Stimulated activated naive B cell treated with anti-CD40 and anti-IgM and Interleukin-4, amounts not matched to agents 10 μg/mL and 1 μg/mL and 100 μg/mL, for 72 hours (primary cell): ENCODE results near the gene RASSF7.

Experiments used
- ATAC-seq, 2 donors: fragments of 150-1000 bp; cut with Tn5 transposase; replicated peaks; 2 replicates each; pipeline ENCODE4 v1.10.0; 2021; ENCODE audit warnings: moderate library complexity in 1 of 2
- DNase-seq: peaks from one replicate; pipeline ENCODE4 v3.0.0; 2021
- H3K27ac Mint-ChIP-seq: one replicate; pipeline ENCODE4 v1.8.0; 2022; ENCODE audit warnings: mild to moderate bottlenecking, mixed read lengths
- H3K27me3 Mint-ChIP-seq, 2 donors: one replicate each; pipeline ENCODE4 v1.8.0; 2022; ENCODE audit warnings: mixed read lengths in 2 of 2
- H3K36me3 Mint-ChIP-seq, 2 donors: one replicate each; pipeline ENCODE4 v1.8.0; 2022; ENCODE audit warnings: mixed read lengths in 2 of 2, mild to moderate bottlenecking in 1 of 2
- H3K4me1 Mint-ChIP-seq, 2 donors: one replicate each; pipeline ENCODE4 v1.8.0; 2022; ENCODE audit warnings: mixed read lengths in 2 of 2, mild to moderate bottlenecking in 1 of 2
- H3K4me3 Mint-ChIP-seq, 2 donors: one replicate each; pipeline ENCODE4 v1.8.0; 2022; ENCODE audit warnings: mild to moderate bottlenecking in 2 of 2, mixed read lengths in 2 of 2, moderate library complexity in 1 of 2
- H3K9me3 Mint-ChIP-seq, 2 donors: one replicate each; pipeline ENCODE4 v1.8.0; 2022; ENCODE audit warnings: mixed read lengths in 2 of 2, mild to moderate bottlenecking in 1 of 2

RASSF7 gene

DNA sequence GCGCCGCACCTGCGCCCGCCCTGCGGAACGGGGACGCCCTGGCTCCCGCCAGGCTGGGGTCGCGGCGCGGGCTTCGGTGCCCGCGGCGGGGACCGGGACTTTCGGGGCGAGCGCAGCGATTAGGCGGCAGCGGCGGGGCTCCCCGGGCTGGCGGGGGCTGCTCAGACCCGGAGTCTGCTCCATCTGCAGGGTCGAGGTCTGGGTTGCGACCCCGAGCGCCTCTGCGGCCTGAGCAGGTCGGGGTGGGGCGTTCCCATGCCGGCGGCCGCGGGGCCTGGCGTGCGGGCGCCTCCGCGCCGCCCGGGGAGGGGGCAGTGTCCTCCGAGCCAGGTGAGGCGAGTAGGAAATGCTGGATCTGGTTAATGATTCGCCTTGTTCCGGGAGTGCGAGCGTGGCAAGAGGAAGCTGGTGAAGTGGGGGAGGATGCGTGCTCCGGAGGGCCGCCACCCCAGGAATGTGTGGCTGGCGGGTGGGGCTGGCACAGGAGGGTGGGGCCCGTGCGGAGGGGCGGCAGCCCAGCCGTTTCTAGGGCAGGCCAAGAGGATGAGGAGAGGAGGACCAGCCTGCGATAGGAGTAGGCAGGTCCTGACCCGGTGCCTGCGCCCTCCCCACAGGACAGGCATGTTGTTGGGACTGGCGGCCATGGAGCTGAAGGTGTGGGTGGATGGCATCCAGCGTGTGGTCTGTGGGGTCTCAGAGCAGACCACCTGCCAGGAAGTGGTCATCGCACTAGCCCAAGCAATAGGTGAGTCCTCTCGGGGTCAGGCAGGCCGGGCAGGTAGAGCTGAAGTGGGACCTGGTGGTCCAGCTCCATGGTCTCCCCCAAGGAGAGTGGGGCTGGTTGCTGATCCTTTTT lies 606 bp downstream of the RASSF7 start:
- Mint-ChIP-seq H3K36me3 (peaks cover 8% of the 10 kb centered on the region in 2 donors), H3K4me1 (peaks cover 16% of the 10 kb centered on the region in 2 donors), H3K9me3 (no peaks in the 10 kb centered on the region), H3K27me3 (peaks cover 3% of the 10 kb centered on the region in 2 donors), H3K4me3 (peak overlapping the region; percentile 84 to 92), H3K27ac (peak overlapping the region; percentile 63)
- DNase-seq (no peak), ATAC-seq (peak; percentile 40)

- Mint-ChIP-seq H3K4me3 (peak overlapping the region in 1 of 2 donors; percentile 92), H3K27ac (no peak overlapping the region), H3K27me3 (peaks cover 0 to 3% of the 10 kb centered on the region in 2 donors), H3K9me3 (no peaks in the 10 kb centered on the region), H3K36me3 (peaks cover 8% of the 10 kb centered on the region in 2 donors), H3K4me1 (peaks cover 16% of the 10 kb centered on the region in 2 donors)
- ATAC-seq (no peak), DNase-seq (no peak)
Observed at GRCh38 chr11:562046-562645, 1.4 kb downstream of the RASSF7 start.

DNA sequence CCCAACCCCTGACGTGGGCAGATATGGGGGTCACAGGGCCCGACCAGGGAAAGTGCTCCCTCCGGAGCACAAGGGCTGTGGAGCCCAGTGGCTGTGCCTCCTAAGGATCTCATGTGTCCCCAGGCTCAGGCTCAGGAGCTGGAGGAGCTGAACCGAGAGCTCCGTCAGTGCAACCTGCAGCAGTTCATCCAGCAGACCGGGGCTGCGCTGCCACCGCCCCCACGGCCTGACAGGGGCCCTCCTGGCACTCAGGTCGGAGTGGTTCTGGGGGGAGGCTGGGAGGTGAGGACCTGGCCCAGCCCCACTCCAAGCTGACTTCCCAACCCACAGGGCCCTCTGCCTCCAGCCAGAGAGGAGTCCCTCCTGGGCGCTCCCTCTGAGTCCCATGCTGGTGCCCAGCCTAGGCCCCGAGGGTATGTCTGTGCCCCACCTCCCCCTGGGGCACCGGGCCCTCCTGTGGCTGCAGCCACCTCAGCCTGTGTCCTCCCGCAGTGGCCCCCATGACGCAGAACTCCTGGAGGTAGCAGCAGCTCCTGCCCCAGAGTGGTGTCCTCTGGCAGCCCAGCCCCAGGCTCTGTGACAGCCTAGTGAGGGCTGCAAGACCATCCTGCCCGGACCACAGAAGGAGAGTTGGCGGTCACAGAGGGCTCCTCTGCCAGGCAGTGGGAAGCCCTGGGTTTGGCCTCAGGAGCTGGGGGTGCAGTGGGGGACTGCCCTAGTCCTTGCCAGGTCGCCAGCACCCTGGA lies 2.5 kb downstream of the RASSF7 start:
- no peaks in the 10 kb centered on the region for H3K27me3 Mint-ChIP-seq
- H3K9me3 Mint-ChIP-seq = no peaks in the 10 kb centered on the region
- H3K27ac Mint-ChIP-seq = no peak overlapping the region
- no peak for DNase-seq
- H3K36me3 Mint-ChIP-seq = peaks cover 8% of the 10 kb centered on the region in 2 donors
- peaks cover 16% of the 10 kb centered on the region in 2 donors for H3K4me1 Mint-ChIP-seq
- ATAC-seq = no peak
- no peak overlapping the region for H3K4me3 Mint-ChIP-seq

GRCh38 chr11:563812-564578 lies 3.2 kb downstream of the RASSF7 start:
- Mint-ChIP-seq H3K36me3 (peaks cover 8% of the 10 kb centered on the region in 2 donors), H3K9me3 (no peaks in the 10 kb centered on the region), H3K27ac (no peak overlapping the region), H3K27me3 (no peaks in the 10 kb centered on the region), H3K4me3 (no peak overlapping the region), H3K4me1 (peaks cover 16 to 17% of the 10 kb centered on the region in 2 donors)
- no peak for ATAC-seq
- no peak for DNase-seq

- no peaks in the 10 kb centered on the region for H3K27me3 Mint-ChIP-seq
- ATAC-seq (no peak), DNase-seq (no peak)
- peaks cover 8% of the 10 kb centered on the region in 2 donors for H3K36me3 Mint-ChIP-seq
- no peaks in the 10 kb centered on the region for H3K9me3 Mint-ChIP-seq
- H3K4me1 Mint-ChIP-seq = peaks cover 8 to 13% of the 10 kb centered on the region in 2 donors
- no peak overlapping the region for H3K4me3 Mint-ChIP-seq
- H3K27ac Mint-ChIP-seq = no peak overlapping the region
Observed at GRCh38 chr11:565921-566509, 5.2 kb downstream of the RASSF7 start.

GRCh38 chr11:567011-567628 lies 6.3 kb downstream of the RASSF7 start:
- peaks cover 8% of the 10 kb centered on the region in 2 donors for H3K36me3 Mint-ChIP-seq
- H3K9me3 Mint-ChIP-seq = no peaks in the 10 kb centered on the region
- H3K4me1 Mint-ChIP-seq = peaks cover 4 to 6% of the 10 kb centered on the region in 2 donors
- no peaks in the 10 kb centered on the region for H3K27me3 Mint-ChIP-seq
- peak overlapping the region; percentile 64 to 65 for H3K4me3 Mint-ChIP-seq
- DNase-seq = no peak
- no peak overlapping the region for H3K27ac Mint-ChIP-seq
- ATAC-seq = no peak

GRCh38 chr11:567629-568292 lies 7.0 kb downstream of the RASSF7 start:
- ATAC-seq (peak in 1 of 2 donors; percentile 1), DNase-seq (no peak)
- Mint-ChIP-seq H3K4me3 (peak overlapping the region; percentile 64 to 65), H3K27me3 (no peaks in the 10 kb centered on the region), H3K4me1 (peaks cover 4 to 6% of the 10 kb centered on the region in 2 donors), H3K9me3 (no peaks in the 10 kb centered on the region), H3K27ac (no peak overlapping the region), H3K36me3 (peaks cover 8% of the 10 kb centered on the region in 2 donors)

GRCh38 chr11:568306-569157 lies 7.8 kb downstream of the RASSF7 start:
- Mint-ChIP-seq H3K4me1 (peaks cover 2 to 6% of the 10 kb centered on the region in 2 donors), H3K27me3 (no peaks in the 10 kb centered on the region), H3K9me3 (no peaks in the 10 kb centered on the region), H3K36me3 (peaks cover 6 to 7% of the 10 kb centered on the region in 2 donors), H3K27ac (no peak overlapping the region), H3K4me3 (peak overlapping the region; percentile 77 to 89)
- DNase-seq (peak; percentile 90), ATAC-seq (peak; percentile 94 to 97)

DNA sequence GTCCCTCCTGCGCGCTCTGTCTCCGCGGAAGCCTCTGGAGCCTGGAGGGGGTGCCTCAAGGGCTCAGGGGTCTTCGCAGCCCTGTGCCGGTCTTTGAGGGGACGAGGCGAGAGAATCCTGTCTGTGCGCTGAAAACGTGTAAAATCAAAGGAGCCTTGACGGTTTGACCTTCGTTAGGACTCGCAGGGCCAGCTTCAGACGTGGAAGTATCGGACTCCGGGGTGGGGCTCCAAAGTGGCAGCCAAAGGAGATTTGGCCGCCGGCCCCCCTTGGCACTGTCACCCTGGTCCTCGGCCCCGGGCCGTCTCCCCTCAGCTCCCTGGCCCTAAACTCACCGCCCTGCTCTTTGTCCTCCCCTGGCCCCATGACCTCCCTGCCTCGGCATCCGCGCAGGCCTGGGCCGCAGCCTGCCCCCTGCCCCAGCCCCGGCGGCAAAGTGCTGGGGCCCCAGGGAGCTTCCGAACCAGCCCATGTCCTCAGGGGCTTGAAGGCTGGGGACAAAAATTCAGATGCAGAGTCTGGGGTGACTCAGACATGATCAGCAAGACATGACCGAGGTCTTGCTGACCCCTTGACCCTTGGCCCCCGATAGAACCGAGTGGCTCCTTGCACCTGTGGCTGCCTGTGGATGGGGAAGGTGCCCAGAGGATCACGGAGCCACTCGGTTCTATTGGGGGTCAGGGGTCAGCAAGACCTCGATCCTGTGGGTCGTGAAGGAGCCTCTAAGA lies 8.6 kb downstream of the RASSF7 start:
- DNase-seq = no peak
- peak overlapping the region; percentile 14 for H3K27ac Mint-ChIP-seq

GRCh38 chr11:571802-572185 lies 11.0 kb downstream of the RASSF7 start:
- no peak overlapping the region for H3K27ac Mint-ChIP-seq
- H3K36me3 Mint-ChIP-seq = no peaks in the 10 kb centered on the region

More for the DNA sequence above, 8.6 kb downstream of the RASSF7 start:
- ATAC-seq = no peak
- peaks cover 1 to 2% of the 10 kb centered on the region in 2 donors for H3K36me3 Mint-ChIP-seq
- H3K4me3 Mint-ChIP-seq = peak overlapping the region; percentile 77 to 89
- no peaks in the 10 kb centered on the region for H3K9me3 Mint-ChIP-seq
- peaks cover 2 to 3% of the 10 kb centered on the region in 2 donors for H3K27me3 Mint-ChIP-seq
- peaks cover 0 to 6% of the 10 kb centered on the region in 2 donors for H3K4me1 Mint-ChIP-seq

GRCh38 chr11:573146-573759 lies 12.5 kb downstream of the RASSF7 start:
- ATAC-seq (no peak), DNase-seq (no peak)
- Mint-ChIP-seq H3K4me3 (no peak overlapping the region), H3K27ac (no peak overlapping the region), H3K4me1 (peaks cover 12 to 26% of the 10 kb centered on the region in 2 donors), H3K27me3 (peaks cover 12 to 14% of the 10 kb centered on the region in 2 donors), H3K9me3 (no peaks in the 10 kb centered on the region), H3K36me3 (no peaks in the 10 kb centered on the region)

More at GRCh38 chr11:571802-572185, 11.0 kb downstream of the RASSF7 start:
- peaks cover 5 to 15% of the 10 kb centered on the region in 2 donors for H3K4me1 Mint-ChIP-seq
- no peak overlapping the region for H3K4me3 Mint-ChIP-seq
- no peak for ATAC-seq
- DNase-seq = no peak
- H3K27me3 Mint-ChIP-seq = peaks cover 12 to 14% of the 10 kb centered on the region in 2 donors
- no peaks in the 10 kb centered on the region for H3K9me3 Mint-ChIP-seq
